Mesendoderm (in vitro differentiated cells): ENCODE data around the gene ABHD2.

Source experiments
- DNase-seq: peaks from one replicate; pipeline ENCODE4 v3.0.0; 2013
- H2AK5ac ChIP-seq: 2 replicates; pipeline ENCODE4 v1.6.1; 2013; ENCODE audit warnings: low read length, inconsistent platforms
- H2BK120ac ChIP-seq: 2 replicates; pipeline ENCODE4 v1.6.1; 2013; ENCODE audit warnings: low read depth, mild to moderate bottlenecking, low read length, moderate library complexity, mixed read lengths
- H2BK15ac ChIP-seq: replicated peaks from 2 replicates; pipeline ENCODE4 v1.6.1; 2013; ENCODE audit warnings: low read depth, mild to moderate bottlenecking, moderate library complexity
- H2BK5ac ChIP-seq: 2 replicates; pipeline ENCODE4 v1.6.1; 2013; ENCODE audit warnings: low read length, inconsistent platforms
- H3K18ac ChIP-seq: 2 replicates; pipeline ENCODE4 v1.6.1; 2013; ENCODE audit warnings: mild to moderate bottlenecking, low read length, mixed read lengths
- H3K23ac ChIP-seq: one replicate; pipeline ENCODE4 v1.6.1; 2013; ENCODE audit warnings: low read length
- H3K27ac ChIP-seq: 2 replicates; pipeline ENCODE4 v1.5.1; 2013; ENCODE audit warnings: low read depth, mild to moderate bottlenecking, inconsistent platforms, low read length, moderate library complexity
- H3K27me3 ChIP-seq: 2 replicates; pipeline ENCODE4 v1.6.1; 2013; ENCODE audit warnings: low read length, control low read depth, mild to moderate bottlenecking, inconsistent platforms; ENCODE audit not compliant: insufficient read depth, poor library complexity
- H3K36me3 ChIP-seq: 2 replicates; pipeline ENCODE4 v1.6.1; 2013; ENCODE audit warnings: low read length, inconsistent platforms; ENCODE audit not compliant: control insufficient read depth, insufficient read depth
- H3K4ac ChIP-seq: one replicate; pipeline ENCODE4 v1.6.1; 2013; ENCODE audit warnings: low read depth, mild to moderate bottlenecking, low read length, moderate library complexity
- H3K4me1 ChIP-seq: 2 replicates; pipeline ENCODE4 v1.6.1; 2013; ENCODE audit warnings: low read depth, low read length, inconsistent platforms; ENCODE audit not compliant: control insufficient read depth
- H3K4me2 ChIP-seq: 2 replicates; pipeline ENCODE4 v1.6.1; 2013; ENCODE audit warnings: low read length
- H3K4me3 ChIP-seq: 2 replicates; pipeline ENCODE4 v1.5.1; 2013; ENCODE audit warnings: mild to moderate bottlenecking, low read length
- H3K56ac ChIP-seq: one replicate; pipeline ENCODE4 v1.6.1; 2013; ENCODE audit warnings: low read length
- H3K79me1 ChIP-seq: 2 replicates; pipeline ENCODE4 v1.6.1; 2013; ENCODE audit warnings: low read length, inconsistent platforms
- H3K79me2 ChIP-seq: 2 replicates; pipeline ENCODE4 v1.6.1; 2013; ENCODE audit warnings: mild to moderate bottlenecking, low read length; ENCODE audit not compliant: control insufficient read depth, insufficient read depth
- H3K9ac ChIP-seq: 2 replicates; pipeline ENCODE4 v1.6.1; 2013; ENCODE audit warnings: low read length, inconsistent platforms
- H4K5ac ChIP-seq: one replicate; pipeline ENCODE4 v1.6.1; 2013; ENCODE audit warnings: low read length
- H4K8ac ChIP-seq: one replicate; pipeline ENCODE4 v1.6.1; 2013; ENCODE audit warnings: low read depth, mild to moderate bottlenecking, control low read depth, low read length, moderate library complexity
- WGBS: extraction: QIAGEN DNeasy Blood & Tissue Kit; methylation state at CpG from one replicate; pipeline ENCODE4 v1.1.7; 2013; ENCODE audit warnings: low lambda C conversion rate, missing lambda C conversion rate; ENCODE audit not compliant: insufficient coverage; ENCODE audit errors: extremely low coverage; 5-methylcytosine and 5-hydroxymethylcytosine counted together

The ABHD2 gene

GRCh38 chr15:89077750-89078149 is 10.5 kb upstream of the ABHD2 start:
- DNase-seq: no peak
- Histone ChIP-seq H3K4me1 (peaks cover 6% of the 10 kb centered on the region), H3K27ac (no peak overlapping the region), H3K4me2 (no peak overlapping the region), H3K4ac (no peak overlapping the region), H2AK5ac (no peak overlapping the region), H3K79me2 (no peaks in the 10 kb centered on the region), H3K4me3 (no peak overlapping the region), H3K56ac (no peak overlapping the region), H3K23ac (no peak overlapping the region), H3K79me1 (no peaks in the 10 kb centered on the region), H4K5ac (no peak overlapping the region), H2BK120ac (no peak overlapping the region), H3K18ac (no peak overlapping the region), H3K27me3 (no peaks in the 10 kb centered on the region), H3K9ac (no peak overlapping the region), H3K36me3 (no peaks in the 10 kb centered on the region), H4K8ac (no peak overlapping the region), H2BK15ac (no peak overlapping the region), H2BK5ac (no peak overlapping the region)
- WGBS: no CpG with 5 or more reads among the region's 1 CpG

- Histone ChIP-seq H3K18ac (no peak overlapping the region), H3K23ac (no peak overlapping the region), H3K4me1 (peaks cover 6% of the 10 kb centered on the region), H2AK5ac (no peak overlapping the region), H2BK5ac (no peak overlapping the region), H3K36me3 (no peaks in the 10 kb centered on the region), H3K4ac (no peak overlapping the region), H3K79me1 (no peaks in the 10 kb centered on the region), H3K4me2 (no peak overlapping the region), H2BK15ac (no peak overlapping the region), H3K27ac (no peak overlapping the region), H3K56ac (no peak overlapping the region), H4K5ac (no peak overlapping the region), H3K79me2 (no peaks in the 10 kb centered on the region), H2BK120ac (no peak overlapping the region), H3K27me3 (no peaks in the 10 kb centered on the region), H3K9ac (no peak overlapping the region), H3K4me3 (no peak overlapping the region), H4K8ac (no peak overlapping the region)
- DNase-seq: no peak
- WGBS: no CpG with 5 or more reads among the region's 5 CpGs
Observed at GRCh38 chr15:89078851-89079810, 9.1 kb upstream of the ABHD2 start.

- no peak for DNase-seq
- no peaks in the 10 kb centered on the region for H3K27me3 ChIP-seq
- H3K36me3 ChIP-seq: no peaks in the 10 kb centered on the region
- no peak overlapping the region for H4K5ac ChIP-seq
- no CpG with 5 or more reads among the region's 1 CpG for WGBS
- no peak overlapping the region for H3K27ac ChIP-seq
- H3K4ac ChIP-seq: no peak overlapping the region
- no peak overlapping the region for H3K18ac ChIP-seq
- no peak overlapping the region for H3K23ac ChIP-seq
- H3K9ac ChIP-seq: no peak overlapping the region
- H3K4me3 ChIP-seq: no peak overlapping the region
- H4K8ac ChIP-seq: no peak overlapping the region
- no peak overlapping the region for H2BK5ac ChIP-seq
- H2BK120ac ChIP-seq: no peak overlapping the region
- no peak overlapping the region for H3K56ac ChIP-seq
- H2AK5ac ChIP-seq: no peak overlapping the region
- H3K4me1 ChIP-seq: peaks cover 5% of the 10 kb centered on the region
- H3K4me2 ChIP-seq: no peak overlapping the region
- no peak overlapping the region for H2BK15ac ChIP-seq
- no peaks in the 10 kb centered on the region for H3K79me2 ChIP-seq
- H3K79me1 ChIP-seq: no peaks in the 10 kb centered on the region
Observed at GRCh38 chr15:89081878-89082277, 6.4 kb upstream of the ABHD2 start.

- no CpG with 5 or more reads among the region's 6 CpGs for WGBS
- no peak overlapping the region for H3K4me3 ChIP-seq
Observed at GRCh38 chr15:89083246-89083645, 5.0 kb upstream of the ABHD2 start.

GRCh38 chr15:89085289-89085926 is 2.8 kb upstream of the ABHD2 start:
- Histone ChIP-seq H3K23ac (no peak overlapping the region), H3K4me3 (no peak overlapping the region), H4K8ac (no peak overlapping the region), H3K79me2 (no peaks in the 10 kb centered on the region), H2BK120ac (no peak overlapping the region), H3K18ac (no peak overlapping the region), H3K4ac (no peak overlapping the region), H4K5ac (no peak overlapping the region), H3K4me1 (peaks cover 2% of the 10 kb centered on the region), H2AK5ac (no peak overlapping the region), H3K27ac (no peak overlapping the region), H3K9ac (no peak overlapping the region), H2BK5ac (no peak overlapping the region), H3K4me2 (no peak overlapping the region), H3K56ac (no peak overlapping the region), H3K27me3 (no peaks in the 10 kb centered on the region), H2BK15ac (no peak overlapping the region), H3K79me1 (peaks cover 4% of the 10 kb centered on the region), H3K36me3 (no peaks in the 10 kb centered on the region)
- DNase-seq: no peak
- no CpG with 5 or more reads among the region's 4 CpGs for WGBS

More at GRCh38 chr15:89083246-89083645, 5.0 kb upstream of the ABHD2 start:
- H3K18ac ChIP-seq: no peak overlapping the region
- no peak overlapping the region for H3K4ac ChIP-seq
- H3K9ac ChIP-seq: no peak overlapping the region
- DNase-seq: no peak
- H2BK5ac ChIP-seq: no peak overlapping the region
- H3K56ac ChIP-seq: no peak overlapping the region
- no peaks in the 10 kb centered on the region for H3K27me3 ChIP-seq
- H3K79me2 ChIP-seq: no peaks in the 10 kb centered on the region
- H3K4me1 ChIP-seq: peaks cover 7% of the 10 kb centered on the region
- no peak overlapping the region for H3K27ac ChIP-seq
- no peak overlapping the region for H2BK120ac ChIP-seq
- no peaks in the 10 kb centered on the region for H3K79me1 ChIP-seq
- H3K23ac ChIP-seq: no peak overlapping the region
- no peak overlapping the region for H2BK15ac ChIP-seq
- no peak overlapping the region for H4K5ac ChIP-seq
- H3K36me3 ChIP-seq: no peaks in the 10 kb centered on the region
- H3K4me2 ChIP-seq: no peak overlapping the region
- no peak overlapping the region for H4K8ac ChIP-seq
- no peak overlapping the region for H2AK5ac ChIP-seq
